ENCODE results near the gene RTN3.
"Not testable (repeated sequence)": the region's sequence is repeated elsewhere in the genome, so short reads cannot be mapped to it uniquely, and the experiment has no call there.

Gene RTN3, protein sequence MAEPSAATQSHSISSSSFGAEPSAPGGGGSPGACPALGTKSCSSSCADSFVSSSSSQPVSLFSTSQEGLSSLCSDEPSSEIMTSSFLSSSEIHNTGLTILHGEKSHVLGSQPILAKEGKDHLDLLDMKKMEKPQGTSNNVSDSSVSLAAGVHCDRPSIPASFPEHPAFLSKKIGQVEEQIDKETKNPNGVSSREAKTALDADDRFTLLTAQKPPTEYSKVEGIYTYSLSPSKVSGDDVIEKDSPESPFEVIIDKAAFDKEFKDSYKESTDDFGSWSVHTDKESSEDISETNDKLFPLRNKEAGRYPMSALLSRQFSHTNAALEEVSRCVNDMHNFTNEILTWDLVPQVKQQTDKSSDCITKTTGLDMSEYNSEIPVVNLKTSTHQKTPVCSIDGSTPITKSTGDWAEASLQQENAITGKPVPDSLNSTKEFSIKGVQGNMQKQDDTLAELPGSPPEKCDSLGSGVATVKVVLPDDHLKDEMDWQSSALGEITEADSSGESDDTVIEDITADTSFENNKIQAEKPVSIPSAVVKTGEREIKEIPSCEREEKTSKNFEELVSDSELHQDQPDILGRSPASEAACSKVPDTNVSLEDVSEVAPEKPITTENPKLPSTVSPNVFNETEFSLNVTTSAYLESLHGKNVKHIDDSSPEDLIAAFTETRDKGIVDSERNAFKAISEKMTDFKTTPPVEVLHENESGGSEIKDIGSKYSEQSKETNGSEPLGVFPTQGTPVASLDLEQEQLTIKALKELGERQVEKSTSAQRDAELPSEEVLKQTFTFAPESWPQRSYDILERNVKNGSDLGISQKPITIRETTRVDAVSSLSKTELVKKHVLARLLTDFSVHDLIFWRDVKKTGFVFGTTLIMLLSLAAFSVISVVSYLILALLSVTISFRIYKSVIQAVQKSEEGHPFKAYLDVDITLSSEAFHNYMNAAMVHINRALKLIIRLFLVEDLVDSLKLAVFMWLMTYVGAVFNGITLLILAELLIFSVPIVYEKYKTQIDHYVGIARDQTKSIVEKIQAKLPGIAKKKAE

DNA sequence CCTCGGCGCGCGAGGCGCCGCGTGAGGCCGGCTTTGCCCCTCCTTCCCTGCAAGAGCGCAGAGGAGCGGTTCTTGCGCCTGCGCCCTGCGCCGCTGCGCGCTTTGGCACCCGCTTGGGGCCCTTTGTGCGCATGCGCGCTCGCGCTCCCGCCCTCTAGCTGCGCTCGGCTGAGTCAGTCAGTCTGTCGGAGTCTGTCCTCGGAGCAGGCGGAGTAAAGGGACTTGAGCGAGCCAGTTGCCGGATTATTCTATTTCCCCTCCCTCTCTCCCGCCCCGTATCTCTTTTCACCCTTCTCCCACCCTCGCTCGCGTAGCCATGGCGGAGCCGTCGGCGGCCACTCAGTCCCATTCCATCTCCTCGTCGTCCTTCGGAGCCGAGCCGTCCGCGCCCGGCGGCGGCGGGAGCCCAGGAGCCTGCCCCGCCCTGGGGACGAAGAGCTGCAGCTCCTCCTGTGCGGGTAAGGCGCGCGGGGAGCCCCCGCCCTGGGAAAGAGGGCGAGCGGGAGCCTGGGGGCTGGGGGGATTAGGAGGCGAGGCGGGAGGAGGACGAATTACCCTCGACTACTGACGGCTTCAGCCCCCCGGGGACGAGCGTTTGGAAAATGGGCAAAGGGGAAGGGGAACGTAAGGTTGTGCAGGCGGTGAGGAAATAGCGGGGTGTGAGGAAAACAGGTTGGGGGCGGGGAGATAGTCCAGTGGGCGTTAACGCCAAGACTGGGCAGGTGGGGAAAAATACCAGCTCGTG lies at the start of gene RTN3:
Gene RTN3 (plus strand): TSS at position 180 of the 745 bp plus-strand sequence. CDS start 137 bp downstream, at position 317.
- DNase-seq (ENCODE audit: low read depth): peak; percentile 99

DNA sequence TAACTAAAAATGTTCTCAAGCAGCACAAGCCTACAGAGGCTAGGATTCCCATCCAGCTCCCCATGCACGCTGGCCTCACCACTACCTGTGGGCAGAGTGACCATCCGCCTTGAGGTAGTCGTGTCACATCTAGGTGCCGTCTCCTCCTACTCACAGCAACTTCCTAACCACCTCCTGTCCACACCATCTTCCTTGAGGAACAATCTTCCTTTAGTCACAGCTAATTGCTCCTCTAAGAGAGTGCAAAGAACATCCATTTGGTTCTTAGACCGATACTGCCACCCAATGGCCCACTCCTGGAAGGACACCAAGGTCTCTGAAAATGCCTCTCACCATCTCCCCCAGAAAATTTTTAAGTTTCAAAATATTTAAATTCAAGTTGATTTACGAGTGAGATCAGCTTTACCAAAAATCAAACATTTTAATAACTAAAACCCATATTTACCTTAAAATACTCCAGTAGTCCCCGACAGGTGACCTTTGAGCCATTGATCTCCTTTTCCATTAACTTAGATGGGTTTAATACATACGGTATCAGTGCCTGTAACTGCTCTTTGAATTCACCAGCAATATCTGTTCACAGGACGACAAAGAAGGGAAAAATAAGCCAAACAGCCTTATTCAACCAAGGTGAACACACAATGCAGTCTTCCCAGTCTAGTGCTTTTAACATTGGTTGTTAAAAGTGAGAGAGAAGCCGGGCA lies 45.4 kb upstream of the RTN3 start:
- DNase-seq (ENCODE audit: low read depth): peak; percentile 44

DNA sequence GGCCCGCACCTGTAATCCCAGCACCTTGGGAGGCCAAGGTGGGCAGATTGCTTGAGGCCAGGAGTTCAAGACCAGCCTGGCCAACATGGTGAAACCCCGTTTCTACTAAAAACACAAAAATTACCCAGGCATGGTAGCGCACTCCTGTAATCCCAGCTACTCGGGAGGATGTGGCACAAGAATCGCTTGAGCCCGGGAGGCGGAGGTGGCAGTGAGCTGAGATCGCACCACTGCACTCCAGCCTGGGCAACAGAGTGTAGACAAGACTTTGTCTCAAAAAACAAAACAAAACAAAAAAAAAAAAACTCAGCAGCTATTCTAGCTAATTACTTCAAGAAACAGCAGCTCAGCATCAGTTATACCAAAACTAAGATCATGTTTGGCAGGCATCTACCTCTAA lies 42.9 kb upstream of the RTN3 start:
- DNase-seq (ENCODE audit: low read depth): not testable (repeated sequence)

DNA sequence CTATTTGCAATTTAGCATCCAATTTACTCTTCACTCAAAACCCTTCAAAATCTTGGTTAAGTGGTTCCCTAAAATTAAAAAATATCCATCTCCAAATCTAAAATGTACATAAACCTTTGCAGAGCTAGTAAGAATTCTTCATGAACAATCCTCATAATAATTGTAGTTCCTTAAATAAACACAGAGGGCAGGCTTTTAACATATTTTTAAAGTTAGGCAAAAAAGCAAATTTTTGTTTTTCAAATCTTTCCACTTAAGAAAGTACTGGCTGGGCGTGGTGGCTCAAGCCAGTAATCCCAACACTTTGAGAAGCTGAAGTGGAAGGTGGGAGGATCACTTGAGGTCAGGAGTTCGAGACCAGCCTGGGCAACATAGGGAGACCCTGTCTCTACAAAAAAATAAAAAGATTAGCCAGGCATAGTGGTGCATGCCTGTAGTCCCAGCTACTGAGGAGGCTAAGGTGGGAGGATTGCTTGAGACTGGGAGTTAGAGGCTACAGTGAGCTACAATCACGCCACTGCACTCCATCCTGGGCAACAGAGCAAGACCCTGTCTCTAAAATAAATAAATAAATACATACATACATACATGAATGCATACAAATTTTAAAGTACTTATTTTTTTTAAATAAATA lies 42.0 kb upstream of the RTN3 start:
- DNase-seq (ENCODE audit: low read depth): no peak

DNA sequence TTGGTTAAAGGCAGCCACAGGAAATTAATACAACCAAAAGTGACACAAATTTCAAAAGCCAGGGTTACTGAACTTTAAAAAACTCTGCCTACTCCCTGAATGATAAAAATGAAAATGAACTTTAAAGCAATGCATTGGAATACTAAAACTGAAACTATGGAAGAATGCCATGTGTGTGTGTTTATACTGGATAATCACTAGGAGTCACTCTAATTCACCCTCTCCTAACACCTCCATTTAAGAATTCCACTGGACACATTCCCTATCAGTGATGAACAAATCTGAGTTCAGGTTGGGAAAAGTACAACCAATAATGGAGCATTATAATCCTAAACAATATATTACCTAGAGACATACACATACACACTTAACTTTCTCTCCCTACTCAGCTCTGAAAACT lies 39.6 kb upstream of the RTN3 start:
- DNase-seq (ENCODE audit: low read depth): no peak

DNA sequence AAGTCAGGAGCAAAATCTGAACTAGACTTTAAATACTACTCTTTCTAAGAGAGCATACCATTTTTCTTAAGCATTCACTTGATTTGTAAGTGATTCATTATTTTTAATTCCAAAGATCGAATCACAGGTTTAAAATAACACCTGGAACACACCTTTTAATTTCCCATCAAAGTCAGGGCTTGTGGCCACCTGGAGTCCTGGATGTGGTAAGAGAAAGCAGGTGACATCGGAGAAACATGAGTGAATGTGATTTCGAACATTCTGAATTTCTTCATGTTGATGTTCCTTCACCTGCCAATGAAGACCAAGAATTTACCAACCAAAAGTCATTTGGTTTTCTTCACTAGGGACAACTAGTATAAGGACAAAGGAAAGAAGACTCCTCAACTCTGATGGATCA lies 38.1 kb upstream of the RTN3 start:
- no peak for DNase-seq (ENCODE audit: low read depth)

DNA sequence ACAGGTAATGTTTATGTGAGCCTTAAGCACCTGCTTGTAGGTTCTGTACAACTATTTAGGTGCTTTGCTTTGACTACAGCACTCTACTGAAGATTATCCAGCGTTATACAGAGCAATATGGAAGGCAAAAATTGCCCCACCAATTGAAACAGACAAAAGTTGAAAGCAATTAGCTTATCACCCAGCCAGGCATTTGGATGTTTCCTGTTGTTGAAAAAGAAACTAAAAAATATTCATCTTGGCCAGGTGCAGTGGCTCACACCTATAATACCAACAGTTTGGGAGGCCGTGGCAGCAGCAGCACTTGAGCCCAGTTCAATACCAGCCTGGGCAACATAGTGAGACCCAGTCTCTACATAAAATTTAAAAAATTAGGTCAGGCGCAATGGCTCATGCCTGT lies 28.6 kb upstream of the RTN3 start:
- DNase-seq (ENCODE audit: low read depth): no peak

DNA sequence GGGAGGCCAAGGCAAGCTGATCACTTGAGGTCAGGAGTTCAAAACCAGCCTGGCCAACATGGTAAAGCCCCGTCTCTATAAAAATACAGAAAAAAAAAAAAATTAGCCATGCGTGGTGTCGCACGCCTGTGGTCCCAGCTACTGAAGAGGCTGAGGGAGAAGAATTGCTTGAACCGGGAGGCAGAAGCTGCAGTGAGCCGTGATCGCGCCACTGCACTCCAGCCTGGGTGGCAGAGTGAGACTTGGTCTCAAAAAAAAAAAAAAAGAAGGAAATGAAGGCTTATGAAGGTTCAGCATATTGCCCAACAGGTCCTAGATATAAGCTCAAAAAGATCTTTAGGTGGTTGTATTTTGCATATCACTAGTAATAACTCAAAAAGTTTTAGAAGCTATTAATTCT lies 20.3 kb upstream of the RTN3 start:
- no peak for DNase-seq (ENCODE audit: low read depth)

DNA sequence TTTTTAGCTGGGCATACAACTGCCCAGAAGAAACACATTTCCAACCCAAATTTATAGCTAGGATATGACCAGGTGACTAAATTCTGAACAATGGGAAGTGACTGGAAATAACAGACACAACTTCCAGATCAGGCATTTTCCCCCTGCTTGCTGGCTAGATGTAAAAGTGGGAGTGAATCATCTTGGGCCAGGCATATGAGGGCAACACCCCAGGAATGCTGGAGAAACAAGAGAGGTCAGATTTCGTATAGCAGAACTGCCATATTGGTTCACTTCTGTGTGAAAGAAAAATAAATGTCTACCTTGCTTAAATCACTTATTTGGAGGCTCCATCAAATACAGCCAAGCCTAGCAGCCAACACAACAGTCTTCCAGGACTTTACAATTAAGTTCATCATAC lies 17.5 kb upstream of the RTN3 start:
- DNase-seq (ENCODE audit: low read depth): no peak

DNA sequence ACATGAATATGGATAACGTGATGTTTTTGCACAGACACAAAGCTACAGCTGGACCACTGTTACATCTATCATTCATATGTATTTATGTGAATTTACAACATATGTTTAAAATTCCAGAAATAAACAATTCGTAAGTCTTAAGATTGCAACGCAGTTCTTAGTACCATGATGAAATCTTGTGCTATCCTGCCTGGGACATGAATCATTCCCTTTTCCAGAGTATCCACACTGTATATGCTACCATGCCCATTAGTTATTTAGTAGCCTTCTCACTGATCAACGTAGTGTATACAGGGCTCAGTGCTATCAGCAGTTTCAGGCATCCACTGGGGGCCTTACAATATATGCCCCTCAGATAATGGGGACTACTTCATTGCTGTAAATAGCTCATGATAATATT lies 14.4 kb upstream of the RTN3 start:
- no peak for DNase-seq (ENCODE audit: low read depth)

DNA sequence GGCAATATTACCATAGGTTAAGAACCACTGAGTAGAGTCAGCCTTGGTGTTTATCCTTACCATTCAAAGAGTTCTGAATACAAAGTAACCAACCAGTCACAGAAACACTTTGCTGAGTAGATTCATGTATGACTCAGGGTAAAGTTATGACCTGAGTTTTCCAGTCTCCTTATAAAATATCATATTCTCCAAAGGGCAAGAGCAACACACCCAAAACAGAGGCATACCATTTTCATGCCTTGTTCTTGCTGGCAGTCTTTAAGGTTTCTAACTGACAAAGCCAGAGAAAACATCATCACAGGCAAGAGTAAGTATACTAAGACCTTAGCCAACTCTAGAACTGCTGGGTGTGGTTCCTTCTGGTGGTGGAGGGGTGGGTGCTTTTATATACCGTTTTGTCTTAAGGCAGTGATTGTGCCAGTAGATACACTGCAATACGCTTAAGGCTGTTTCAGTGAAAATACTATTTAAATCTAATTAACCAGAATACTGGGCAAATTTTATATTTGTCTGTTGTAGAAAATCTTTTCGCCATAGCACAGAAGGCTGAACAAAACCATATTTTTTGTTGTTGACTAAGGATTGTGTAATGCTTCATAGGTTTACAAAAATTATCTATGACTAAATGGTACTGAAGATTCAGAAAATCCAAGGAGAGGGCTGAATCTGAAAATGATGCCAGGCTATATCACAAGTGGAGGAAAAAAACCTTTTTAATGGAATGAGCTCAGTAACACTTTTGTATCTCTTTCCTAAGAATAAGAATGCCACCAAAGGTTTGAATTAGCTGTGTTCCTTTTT lies 13.1 kb upstream of the RTN3 start:
- no peak for DNase-seq (ENCODE audit: low read depth)

DNA sequence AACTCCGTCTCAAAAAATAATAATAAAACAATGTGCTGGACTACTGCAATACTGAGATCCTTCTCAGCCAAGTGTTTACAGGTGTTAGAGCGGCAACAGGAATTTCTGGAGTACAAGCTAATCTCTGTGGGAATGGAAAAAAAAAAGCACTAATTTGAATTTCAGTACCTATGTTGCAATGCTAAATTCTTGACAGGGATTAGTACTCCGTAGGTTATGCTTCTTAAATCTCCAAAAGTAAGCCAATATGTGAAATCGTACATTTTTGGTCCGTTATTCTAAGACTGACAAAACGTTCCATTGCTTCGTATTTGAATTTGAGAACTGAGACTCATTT lies 11.2 kb upstream of the RTN3 start:
- no peak for DNase-seq (ENCODE audit: low read depth)

DNA sequence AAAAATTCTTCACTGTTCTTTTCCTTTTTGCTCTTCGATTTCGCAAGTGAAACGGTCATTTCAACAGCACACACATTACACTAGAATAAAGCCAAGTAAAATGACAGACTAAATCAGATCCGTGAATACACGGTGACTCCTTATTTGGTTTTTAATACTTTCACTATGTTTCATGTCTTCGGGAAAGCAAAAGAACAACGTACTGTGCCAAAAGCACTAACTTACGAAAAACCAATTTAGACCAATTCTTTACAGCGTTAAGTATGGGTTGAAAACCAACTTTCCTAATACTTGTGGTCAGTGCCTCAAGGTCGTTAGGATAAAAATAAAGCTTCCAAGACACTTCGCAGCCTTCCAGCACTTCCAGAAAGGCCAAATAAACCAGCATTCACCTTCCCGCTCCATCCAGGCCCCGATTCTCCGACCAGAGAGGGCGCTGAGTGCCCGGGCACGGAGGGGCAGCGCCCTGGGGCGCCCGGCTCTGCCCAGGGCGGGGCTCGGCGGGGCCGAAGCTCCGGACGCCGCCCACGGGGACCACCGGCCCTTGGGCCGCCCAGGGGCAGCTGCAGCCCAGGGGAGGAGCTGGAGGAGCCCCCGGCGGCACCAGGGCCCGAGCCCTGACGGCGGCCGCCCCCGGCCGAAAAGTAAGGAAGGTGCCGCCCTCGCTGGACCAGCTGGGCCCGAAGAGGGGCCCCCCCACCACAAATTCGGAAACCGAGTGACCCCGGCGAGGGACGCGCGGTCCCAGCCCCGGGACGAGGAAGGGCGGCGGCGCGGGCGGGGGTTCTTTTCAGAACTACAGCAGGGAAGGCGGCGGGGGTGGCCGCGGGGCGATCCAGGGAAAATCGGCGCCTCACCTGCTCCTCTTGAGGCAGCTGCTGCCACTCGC lies 10.6 kb upstream of the RTN3 start:
- peak; percentile 19 for DNase-seq (ENCODE audit: low read depth)

DNA sequence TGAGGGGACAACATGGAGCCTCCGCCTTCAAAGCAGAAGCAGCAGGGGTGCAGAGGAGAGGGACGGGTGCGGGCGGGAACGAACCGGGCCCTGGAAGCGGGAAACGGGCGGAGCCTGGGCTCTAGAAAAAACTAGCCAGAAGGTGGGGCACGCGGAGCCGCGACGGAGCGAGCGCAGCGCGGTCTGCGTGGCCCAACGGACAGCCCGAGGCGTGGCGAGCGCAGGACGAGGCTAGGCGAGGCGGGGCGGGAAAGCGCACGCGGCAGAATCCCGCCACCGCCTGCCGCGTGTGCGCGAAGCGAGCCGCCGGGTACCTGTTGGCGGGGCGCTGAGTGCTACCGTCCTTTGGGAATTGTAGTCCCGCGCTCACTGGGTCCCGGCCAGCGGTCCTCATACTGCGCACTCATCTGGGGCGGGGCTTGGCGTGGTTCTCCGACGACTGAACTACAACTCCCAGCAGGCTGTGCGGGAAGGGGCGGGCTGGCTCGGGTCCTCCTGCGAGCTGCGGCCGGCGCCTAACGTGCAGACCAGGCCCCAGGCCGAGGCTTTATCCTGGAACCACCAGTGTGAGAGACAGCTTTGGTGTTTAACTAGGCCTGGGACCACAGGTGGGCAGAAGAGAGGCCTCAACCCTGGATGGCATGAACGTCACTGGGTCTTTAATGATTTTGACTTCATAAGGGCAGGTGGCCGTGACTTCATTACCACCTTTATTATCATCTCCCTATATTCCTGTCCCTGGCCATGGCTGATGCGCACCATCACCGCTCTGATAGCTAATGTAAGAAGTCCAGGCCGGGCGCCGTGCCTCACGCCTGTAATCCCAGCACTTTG lies 9.8 kb upstream of the RTN3 start, which contains the start of gene ATL3:
Gene ATL3 (minus strand): TSS at position 55 of the 834 bp plus-strand sequence. CDS start 41 bp downstream, at position 14.
- peak; percentile 86 for DNase-seq (ENCODE audit: low read depth)

DNA sequence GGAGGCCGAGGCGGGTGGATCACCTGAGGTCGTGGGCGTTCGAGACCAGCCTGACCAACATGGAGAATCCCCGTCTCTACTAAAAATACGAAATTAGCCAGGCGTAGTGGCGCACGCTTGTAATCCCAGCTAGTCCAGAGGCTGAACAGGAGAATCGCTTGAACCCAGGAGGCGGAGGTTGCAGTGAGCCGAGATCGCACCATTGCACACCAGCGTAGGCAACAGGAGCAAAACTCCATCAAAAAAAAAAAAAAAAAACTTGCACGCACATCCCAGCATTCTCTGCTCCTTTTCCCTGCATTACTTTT lies 9.2 kb upstream of the RTN3 start:
- no peak for DNase-seq (ENCODE audit: low read depth)

DNA sequence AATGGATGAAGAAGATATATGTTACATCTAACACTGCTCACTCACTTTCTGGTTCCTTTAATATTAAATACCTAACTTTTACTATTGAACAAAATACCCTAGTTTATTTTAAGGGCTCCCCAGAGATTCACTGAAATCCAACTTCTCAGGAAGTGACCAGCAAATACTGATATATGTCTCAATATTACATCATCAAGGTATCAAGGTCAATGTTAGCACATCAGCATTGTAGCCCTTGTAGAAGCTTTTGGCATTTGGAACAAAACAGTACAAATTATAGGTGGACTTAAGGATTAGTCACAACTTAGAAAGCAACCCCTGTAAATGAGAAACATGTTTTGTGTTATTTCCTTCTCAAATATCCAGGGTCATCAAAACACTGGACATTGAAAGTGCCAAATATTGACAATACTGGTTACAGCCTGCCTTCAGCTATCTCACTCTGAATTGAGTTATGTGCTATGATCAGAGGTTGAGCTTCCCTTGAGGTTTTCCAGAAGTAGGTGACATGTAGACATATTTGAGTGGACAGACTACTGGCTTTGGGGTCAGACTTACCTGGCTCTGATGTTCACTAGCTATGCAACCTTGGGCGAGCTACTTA lies 8.3 kb upstream of the RTN3 start:
- no peak for DNase-seq (ENCODE audit: low read depth)

DNA sequence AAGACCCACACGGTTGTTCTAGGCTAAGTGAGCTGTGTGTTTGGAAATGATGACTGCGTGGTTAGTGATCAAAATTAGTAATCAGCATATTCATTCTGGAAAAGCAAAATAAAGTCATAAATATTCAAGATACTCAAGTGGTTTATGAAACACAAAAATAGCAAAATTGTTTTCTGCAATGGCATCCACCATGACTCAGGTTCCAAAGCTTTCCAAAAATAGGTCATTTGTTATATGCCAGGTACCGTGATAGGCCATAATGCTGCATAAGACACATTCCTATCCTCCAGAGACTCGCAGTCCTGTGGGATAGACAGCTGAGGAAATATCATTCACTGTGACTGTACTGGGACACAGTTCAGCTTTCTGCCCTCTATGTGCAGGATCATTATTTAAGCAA lies 7.7 kb upstream of the RTN3 start:
- no peak for DNase-seq (ENCODE audit: low read depth)

DNA sequence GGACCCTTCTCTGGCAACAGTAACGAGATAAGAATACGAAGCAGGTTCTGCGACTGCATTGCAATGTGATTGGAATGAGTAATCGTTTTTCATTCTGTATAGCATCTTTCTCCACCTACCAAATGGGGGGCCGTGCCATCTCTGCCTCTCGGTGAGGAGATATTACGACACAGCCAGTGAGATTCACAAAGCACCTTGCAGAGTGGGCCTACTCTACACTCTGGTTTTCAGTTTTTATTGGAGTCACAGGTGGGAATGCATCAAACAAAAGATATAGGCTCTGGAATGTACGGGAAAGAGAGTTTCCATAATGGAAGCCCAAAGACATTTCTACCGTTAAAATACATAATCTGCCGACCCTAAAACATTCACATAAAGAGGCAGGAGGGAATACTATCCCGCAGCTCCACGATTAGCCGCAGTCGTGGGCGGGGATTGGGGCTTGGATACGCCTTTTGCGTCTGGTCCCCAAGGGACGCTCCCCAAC lies 423 bp upstream of the RTN3 start:
- peak; percentile 21 for DNase-seq (ENCODE audit: low read depth)

Measured in activated T-cell treated with anti-CD3 and anti-CD28 coated beads for 48 hours (primary cell).